Lung microvascular endothelial cell (primary cell): ENCODE data around the gene NSF. TPM values are rescaled to one million over a fixed set of nuclear protein-coding genes. Genes with fewer than 3 reads are reported as not detected.
"Not testable (repeated sequence)": the region's sequence is repeated elsewhere in the genome, so short reads cannot be mapped to it uniquely, and the experiment has no call there.

Source experiments
- DNase-seq, 2 donors: peaks; one replicate each; pipeline versions ENCODE4 v3.0.0 to v3.0.0-alpha.2; 2010; ENCODE audit warnings: low read depth in 2 of 2
- total RNA-seq: library from RNA; depleted of rRNA; stranded (reverse); fragments of >200 nt; gene quantifications from 2 replicates; pipeline ENCODE4 v1.2.1, GENCODE V29; 2014

Gene NSF
- total RNA-seq, 1 donor from 2014 or later, result 32.5 TPM

- no peak for DNase-seq
These were observed 183.2 kb downstream of the NSF start for GRCh38 chr17:46773676-46774075.

GRCh38 chr17:46774108-46774737 is 183.8 kb downstream of the NSF start:
- DNase-seq, result no peak

- DNase-seq, result no peak
These were observed 186.0 kb downstream of the NSF start for GRCh38 chr17:46776298-46777005.

- DNase-seq, result peak in 1 of 2 donors; percentile 35
These were observed 187.8 kb downstream of the NSF start for GRCh38 chr17:46777943-46778915.

GRCh38 chr17:46780003-46780373 is 189.5 kb downstream of the NSF start:
- DNase-seq, result no peak

- DNase-seq, result peak; percentile 55 to 70
These were observed 191.9 kb downstream of the NSF start for GRCh38 chr17:46782250-46782953.

GRCh38 chr17:46783031-46783593 is 192.6 kb downstream of the NSF start:
- DNase-seq, result no peak

GRCh38 chr17:46785696-46786095 is 195.2 kb downstream of the NSF start:
- DNase-seq, result no peak

GRCh38 chr17:46787478-46787877 is 197.0 kb downstream of the NSF start:
- DNase-seq, result no peak

- DNase-seq, result no peak
These were observed 197.8 kb downstream of the NSF start for GRCh38 chr17:46788300-46788699.

- DNase-seq, result no peak
These were observed 198.3 kb downstream of the NSF start for GRCh38 chr17:46788796-46789195.

- no peak for DNase-seq
These were observed 199.1 kb downstream of the NSF start for GRCh38 chr17:46789610-46790009.

- DNase-seq, result no peak
These were observed 199.7 kb downstream of the NSF start for GRCh38 chr17:46790216-46790615.

GRCh38 chr17:46791531-46791930 is 201.1 kb downstream of the NSF start:
- no peak for DNase-seq

GRCh38 chr17:46792071-46792470 is 201.6 kb downstream of the NSF start:
- DNase-seq, result no peak

- DNase-seq, result not testable (repeated sequence)
These were observed 202.6 kb downstream of the NSF start for GRCh38 chr17:46793023-46793422.

GRCh38 chr17:46793541-46793940 is 203.1 kb downstream of the NSF start:
- DNase-seq, result no peak

GRCh38 chr17:46794318-46794717 is 203.8 kb downstream of the NSF start:
- DNase-seq, result no peak

GRCh38 chr17:46795379-46795952 is 205.0 kb downstream of the NSF start:
- DNase-seq, result no peak

GRCh38 chr17:46796084-46796483 is 205.6 kb downstream of the NSF start:
- DNase-seq, result no peak

GRCh38 chr17:46796524-46796923 is 206.1 kb downstream of the NSF start:
- no peak for DNase-seq
